Naive B cell (primary cell): ENCODE results near the gene STK32C. TPM values are rescaled to one million over a fixed set of nuclear protein-coding genes. Genes with fewer than 3 reads are reported as not detected.

Experiments
- ATAC-seq, 2 donors: fragments of 150-1000 bp; cut with Tn5 transposase; 2 replicates each; pipeline ENCODE4 v1.10.0; 2021; ENCODE audit warnings: low read depth in 2 of 2, mild to moderate bottlenecking in 2 of 2, moderate library complexity in 2 of 2
- DNase-seq: peaks from one replicate; pipeline ENCODE4 v3.0.0; 2022
- H3K27ac Mint-ChIP-seq, 6 donors: one replicate each; pipeline ENCODE4 v1.8.0; 2020 to 2022; ENCODE audit warnings: mild to moderate bottlenecking in 6 of 6, mixed read lengths in 6 of 6, moderate library complexity in 5 of 6, inconsistent platforms in 2 of 6
- H3K27me3 Mint-ChIP-seq, 3 donors: one replicate each; pipeline ENCODE4 v1.8.0; 2021 to 2022; ENCODE audit warnings: mixed read lengths in 3 of 3, mild to moderate bottlenecking in 1 of 3
- H3K36me3 Mint-ChIP-seq, 2 donors: one replicate each; pipeline ENCODE4 v1.8.0; 2020 to 2022; ENCODE audit warnings: mixed read lengths in 2 of 2, inconsistent platforms in 1 of 2, mild to moderate bottlenecking in 1 of 2
- H3K4me1 Mint-ChIP-seq, 3 donors: one replicate each; pipeline ENCODE4 v1.8.0; 2020 to 2022; ENCODE audit warnings: mixed read lengths in 3 of 3, inconsistent platforms in 1 of 3, mild to moderate bottlenecking in 1 of 3, moderate library complexity in 1 of 3
- H3K4me3 Mint-ChIP-seq, 8 donors: one replicate each; pipeline ENCODE4 v1.8.0; 2020 to 2022; ENCODE audit warnings: mild to moderate bottlenecking in 8 of 8, mixed read lengths in 8 of 8, moderate library complexity in 8 of 8, inconsistent platforms in 2 of 8
- H3K9me3 Mint-ChIP-seq, 7 donors: one replicate each; pipeline ENCODE4 v1.8.0; 2020 to 2022; ENCODE audit warnings: mixed read lengths in 7 of 7, mild to moderate bottlenecking in 5 of 7, inconsistent platforms in 2 of 7, moderate library complexity in 1 of 7
- polyA plus RNA-seq, 6 donors: library from polyadenylated mRNA; unstranded; fragments of 300-500 nt; fragmentation: Illumina TruSeq; gene quantifications; one replicate each; pipeline ENCODE4 v1.2.3, GENCODE V29; 2021; ENCODE audit warnings: low read depth in 6 of 6

STK32C gene
- polyA plus RNA-seq, 6 donors from 2014 or later = 5.7 to 9.5 (median 7.2) TPM

DNA sequence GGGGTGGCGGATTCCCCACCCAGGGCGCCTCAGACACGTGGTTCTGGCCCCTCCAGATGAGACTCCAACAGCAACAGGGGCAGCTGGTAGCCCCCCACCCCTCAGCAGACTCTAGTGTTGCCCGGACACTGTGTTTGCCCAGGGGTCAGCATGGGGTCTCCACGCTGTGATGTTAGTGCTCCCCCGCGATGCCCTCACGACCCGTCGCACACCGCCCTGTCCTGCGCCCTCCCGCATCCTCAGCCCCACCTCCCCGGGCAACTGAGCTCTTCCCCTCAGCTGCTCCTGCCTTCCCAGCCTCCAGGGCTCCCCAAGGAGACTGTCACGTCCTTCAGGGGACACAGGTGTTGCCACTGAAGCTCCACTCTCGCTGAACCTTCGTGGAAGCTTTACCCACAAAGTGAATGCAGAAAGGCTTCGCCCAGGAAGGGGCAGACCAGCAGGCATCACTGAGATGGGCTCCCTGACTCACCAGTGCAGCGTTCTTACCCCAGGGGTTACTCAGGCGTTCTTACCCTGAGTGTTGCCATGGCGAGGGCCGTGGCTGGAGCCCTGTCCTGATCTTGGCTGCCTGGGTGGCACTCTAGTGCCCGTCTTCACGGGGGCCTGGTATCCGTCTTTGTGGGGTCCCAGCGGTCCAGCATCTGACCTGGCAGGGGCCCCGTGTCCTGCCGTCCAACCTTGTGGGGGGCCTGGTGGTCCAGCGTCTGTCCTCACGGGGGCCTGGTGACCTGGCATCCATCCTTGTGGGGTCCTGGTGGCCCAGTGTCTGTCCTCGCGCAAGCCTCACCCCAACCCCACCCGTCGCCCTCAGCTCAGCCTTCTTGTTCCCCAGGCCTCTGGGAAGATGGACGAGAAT is 106.4 kb downstream of the STK32C start:
- Mint-ChIP-seq H3K4me3 (no peak overlapping the region), H3K4me1 (no peaks in the 10 kb centered on the region), H3K27ac (no peak overlapping the region), H3K27me3 (no peaks in the 10 kb centered on the region), H3K36me3 (no peaks in the 10 kb centered on the region), H3K9me3 (no peaks in the 10 kb centered on the region)
- DNase-seq = no peak
- no peak for ATAC-seq

DNA sequence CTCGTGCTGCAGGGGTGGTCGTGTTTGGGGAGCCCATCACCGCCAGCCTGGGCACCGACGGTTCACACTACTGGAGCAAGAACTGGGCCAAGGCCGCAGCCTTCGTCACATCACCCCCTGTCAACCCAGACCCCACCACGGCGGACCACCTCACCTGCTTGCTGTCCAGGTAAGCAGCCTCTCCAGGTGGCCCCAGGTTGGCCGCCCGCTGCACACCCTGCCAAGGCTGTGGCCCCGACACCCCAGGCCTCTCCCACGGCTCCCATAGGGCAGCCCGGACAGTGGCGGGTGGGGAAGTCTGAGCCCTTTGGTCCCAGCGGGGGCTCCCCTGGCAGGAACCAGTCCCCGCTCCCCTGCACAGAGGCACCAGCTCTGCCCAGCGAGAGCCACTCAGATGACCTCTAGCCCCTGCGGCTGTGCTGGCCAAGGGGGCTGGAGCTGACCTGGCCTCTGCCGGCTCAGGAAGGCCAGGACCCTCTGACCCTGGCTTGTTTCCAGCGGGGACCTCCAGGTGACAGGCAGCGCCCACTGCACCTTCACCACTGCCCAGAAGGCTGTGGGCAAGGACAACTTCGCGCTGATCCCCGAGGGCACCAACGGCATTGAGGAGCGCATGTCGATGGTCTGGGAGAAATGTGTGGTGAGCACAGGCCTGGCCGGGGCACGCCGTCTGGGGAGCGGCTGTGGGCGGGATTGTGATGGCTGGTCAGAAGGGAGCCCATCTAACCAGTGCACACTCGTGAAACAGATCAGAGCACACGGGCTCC is 107.2 kb downstream of the STK32C start:
- no peaks in the 10 kb centered on the region for H3K36me3 Mint-ChIP-seq

DNA sequence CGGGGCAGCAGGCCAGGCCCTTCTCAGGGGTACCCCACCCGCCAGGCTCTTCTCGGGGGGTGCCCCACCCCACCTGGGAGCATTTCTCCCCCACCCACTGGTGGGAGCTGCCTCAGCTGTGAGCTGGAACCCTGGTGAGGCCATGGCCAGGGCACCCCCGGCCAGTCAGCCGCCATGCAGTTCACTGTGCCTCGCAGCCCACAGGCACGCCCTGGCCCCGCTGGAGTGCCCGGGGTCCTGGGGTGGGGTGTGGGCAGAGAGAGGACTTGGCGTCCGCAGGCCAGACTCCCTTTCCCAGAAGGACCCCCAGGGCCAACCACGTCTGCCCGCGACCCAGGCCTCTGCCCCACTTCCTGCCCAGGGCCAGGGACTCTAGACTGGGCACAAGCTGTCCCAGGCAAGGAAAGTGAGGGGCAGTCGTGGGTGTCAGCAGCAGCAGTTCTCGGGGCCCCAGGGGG is 107.9 kb downstream of the STK32C start:
- H3K27me3 Mint-ChIP-seq = peaks cover 0 to under 1% (median 0%) of the 10 kb centered on the region in 3 donors
- H3K36me3 Mint-ChIP-seq = no peaks in the 10 kb centered on the region
- DNase-seq (no peak), ATAC-seq (no peak)
- H3K9me3 Mint-ChIP-seq = no peaks in the 10 kb centered on the region
- no peak overlapping the region for H3K4me3 Mint-ChIP-seq
- no peaks in the 10 kb centered on the region for H3K4me1 Mint-ChIP-seq
- H3K27ac Mint-ChIP-seq = no peak overlapping the region

More for the DNA sequence above, 107.2 kb downstream of the STK32C start:
- Mint-ChIP-seq H3K4me3 (no peak overlapping the region), H3K9me3 (no peaks in the 10 kb centered on the region), H3K27ac (no peak overlapping the region), H3K27me3 (no peaks in the 10 kb centered on the region), H3K4me1 (no peaks in the 10 kb centered on the region)
- no peak for DNase-seq
- ATAC-seq = no peak

DNA sequence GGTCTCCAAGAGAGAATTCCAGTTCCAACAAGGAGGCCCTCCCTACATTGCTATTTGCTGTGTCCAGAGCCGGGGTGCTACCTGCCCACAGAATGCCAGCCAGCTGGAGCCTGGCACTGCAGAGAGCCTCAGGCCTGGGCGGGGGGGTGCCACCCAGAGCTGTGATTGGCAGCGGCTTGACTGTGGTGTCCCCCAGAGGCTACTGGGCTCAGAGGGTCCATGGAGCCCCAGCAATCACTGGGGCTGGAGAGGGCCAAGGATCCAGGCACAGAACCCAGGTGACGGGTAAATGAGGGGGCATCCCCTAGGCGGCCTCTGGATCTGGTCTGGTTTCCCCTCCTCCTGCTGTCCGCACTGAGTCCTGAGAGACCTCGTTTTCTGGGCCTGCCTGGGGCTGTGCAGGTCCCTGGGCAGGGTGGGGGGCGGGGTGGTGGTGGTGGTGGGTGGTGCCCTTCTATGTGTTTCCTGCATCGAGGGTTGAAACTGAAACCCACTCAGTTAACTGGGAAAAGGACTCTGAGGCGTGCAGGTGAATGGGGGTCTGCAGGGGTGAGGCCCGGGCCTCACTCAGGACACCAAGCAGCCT is 108.4 kb downstream of the STK32C start:
- DNase-seq (no peak), ATAC-seq (no peak)
- H3K4me3 Mint-ChIP-seq = no peak overlapping the region
- no peaks in the 10 kb centered on the region for H3K36me3 Mint-ChIP-seq
- no peak overlapping the region for H3K27ac Mint-ChIP-seq
- peaks cover 0 to 5% (median 0%) of the 10 kb centered on the region in 3 donors for H3K27me3 Mint-ChIP-seq
- no peaks in the 10 kb centered on the region for H3K9me3 Mint-ChIP-seq
- H3K4me1 Mint-ChIP-seq = no peaks in the 10 kb centered on the region

DNA sequence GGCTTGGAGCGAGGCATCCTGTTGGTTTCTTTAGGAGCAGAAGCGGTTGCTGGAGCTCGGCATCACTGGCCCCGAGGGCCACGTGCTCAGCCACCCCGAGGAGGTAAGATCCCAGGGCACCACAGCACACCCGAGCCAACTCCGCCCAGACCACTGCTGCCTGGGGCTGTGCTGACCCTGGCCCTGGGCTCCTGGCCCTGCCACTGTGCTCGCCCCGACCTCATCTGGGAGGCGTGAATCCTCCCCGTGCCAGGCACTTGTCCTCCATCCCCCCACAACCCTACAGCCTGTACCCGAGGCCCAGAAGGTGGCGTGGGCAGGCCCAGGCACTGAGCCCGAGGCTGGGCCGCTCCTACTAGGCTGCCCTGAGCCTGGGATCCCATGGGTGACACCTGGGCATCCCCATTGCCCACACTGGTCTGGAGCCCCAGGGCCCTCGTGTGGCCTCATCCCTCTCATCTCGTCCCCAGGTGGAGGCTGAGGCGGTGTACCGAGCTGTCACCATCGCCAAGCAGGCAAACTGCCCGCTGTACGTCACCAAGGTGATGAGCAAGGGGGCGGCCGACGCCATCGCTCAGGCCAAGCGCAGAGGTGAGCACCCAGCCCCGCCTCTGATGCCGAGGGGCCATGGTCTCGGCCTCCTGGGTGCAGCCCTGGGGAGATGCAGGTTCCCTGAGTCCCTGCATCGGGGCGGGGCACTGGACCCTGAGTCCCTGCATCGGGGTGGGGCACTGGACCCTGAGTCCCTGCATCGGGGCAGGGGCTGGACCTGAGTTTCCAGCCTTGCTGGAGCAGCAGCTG is 109.2 kb downstream of the STK32C start:
- DNase-seq = no peak
- peaks cover 0 to 5% (median 0%) of the 10 kb centered on the region in 3 donors for H3K27me3 Mint-ChIP-seq

DNA sequence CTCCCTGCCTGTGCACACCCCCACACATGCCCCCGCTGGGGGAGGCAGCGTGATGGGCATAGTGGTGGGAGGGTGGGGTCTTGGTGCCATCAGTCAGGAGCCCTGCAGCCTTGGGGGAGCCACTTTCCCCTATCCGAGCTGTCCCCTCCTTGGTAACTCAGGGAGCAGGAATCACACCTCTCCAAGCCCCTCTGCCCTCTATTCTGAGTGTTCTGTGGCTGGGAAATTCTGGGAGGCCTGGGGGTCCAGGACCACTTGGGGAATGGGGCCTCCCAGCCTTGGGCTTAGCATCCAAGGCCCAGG is 109.7 kb downstream of the STK32C start:
- Mint-ChIP-seq H3K4me3 (no peak overlapping the region), H3K27ac (no peak overlapping the region), H3K27me3 (peaks cover 0 to 7% (median under 1%) of the 10 kb centered on the region in 3 donors), H3K36me3 (no peaks in the 10 kb centered on the region), H3K4me1 (no peaks in the 10 kb centered on the region), H3K9me3 (no peaks in the 10 kb centered on the region)
- DNase-seq (no peak), ATAC-seq (no peak)

More for the DNA sequence above, 109.2 kb downstream of the STK32C start:
- ATAC-seq = no peak
- H3K36me3 Mint-ChIP-seq = no peaks in the 10 kb centered on the region
- H3K9me3 Mint-ChIP-seq = no peaks in the 10 kb centered on the region
- H3K4me1 Mint-ChIP-seq = no peaks in the 10 kb centered on the region
- no peak overlapping the region for H3K27ac Mint-ChIP-seq
- H3K4me3 Mint-ChIP-seq = no peak overlapping the region

DNA sequence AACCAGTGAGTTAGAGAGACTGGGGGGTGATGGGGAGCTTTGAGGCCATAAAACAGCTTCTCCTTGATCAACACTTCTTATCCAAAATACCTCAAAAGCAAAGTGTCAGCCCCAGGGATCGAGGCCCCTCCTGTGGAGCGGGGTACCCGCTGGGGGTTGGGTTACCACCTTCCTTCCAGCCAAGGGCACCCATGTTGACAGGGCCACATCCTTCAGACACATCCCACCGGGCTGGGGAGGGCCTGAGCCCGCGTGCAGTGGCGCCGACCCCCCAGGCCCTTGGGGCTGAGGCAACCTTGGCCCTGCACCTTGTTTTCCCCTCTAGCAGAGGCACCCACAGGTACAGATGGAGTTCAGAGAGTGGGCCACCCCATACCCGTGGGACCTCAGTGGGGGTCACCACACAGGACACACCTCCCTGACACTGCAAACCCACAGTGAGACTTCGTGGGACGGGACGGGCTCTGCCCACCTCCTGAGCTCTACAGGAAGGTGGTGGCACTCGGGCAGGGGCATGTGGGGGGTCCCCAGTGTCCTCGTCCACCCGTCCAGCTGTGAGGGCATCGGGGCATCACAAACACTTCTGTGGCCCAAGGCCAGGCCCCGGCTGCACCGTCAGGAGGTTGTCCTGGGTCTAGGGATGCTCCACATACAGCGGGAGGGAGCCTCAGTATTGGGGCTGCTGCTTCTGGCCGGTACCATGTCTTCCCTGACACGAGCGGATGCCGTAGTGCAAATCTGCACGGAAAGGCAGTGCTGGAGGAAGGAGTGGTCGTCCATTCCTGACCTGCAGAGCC is 110.3 kb downstream of the STK32C start:
- H3K9me3 Mint-ChIP-seq = no peaks in the 10 kb centered on the region
- H3K27ac Mint-ChIP-seq = no peak overlapping the region
- H3K4me3 Mint-ChIP-seq = no peak overlapping the region
- H3K4me1 Mint-ChIP-seq = no peaks in the 10 kb centered on the region
- ATAC-seq (no peak), DNase-seq (no peak)
- H3K36me3 Mint-ChIP-seq = no peaks in the 10 kb centered on the region
- peaks cover 0 to 13% (median 3%) of the 10 kb centered on the region in 3 donors for H3K27me3 Mint-ChIP-seq

DNA sequence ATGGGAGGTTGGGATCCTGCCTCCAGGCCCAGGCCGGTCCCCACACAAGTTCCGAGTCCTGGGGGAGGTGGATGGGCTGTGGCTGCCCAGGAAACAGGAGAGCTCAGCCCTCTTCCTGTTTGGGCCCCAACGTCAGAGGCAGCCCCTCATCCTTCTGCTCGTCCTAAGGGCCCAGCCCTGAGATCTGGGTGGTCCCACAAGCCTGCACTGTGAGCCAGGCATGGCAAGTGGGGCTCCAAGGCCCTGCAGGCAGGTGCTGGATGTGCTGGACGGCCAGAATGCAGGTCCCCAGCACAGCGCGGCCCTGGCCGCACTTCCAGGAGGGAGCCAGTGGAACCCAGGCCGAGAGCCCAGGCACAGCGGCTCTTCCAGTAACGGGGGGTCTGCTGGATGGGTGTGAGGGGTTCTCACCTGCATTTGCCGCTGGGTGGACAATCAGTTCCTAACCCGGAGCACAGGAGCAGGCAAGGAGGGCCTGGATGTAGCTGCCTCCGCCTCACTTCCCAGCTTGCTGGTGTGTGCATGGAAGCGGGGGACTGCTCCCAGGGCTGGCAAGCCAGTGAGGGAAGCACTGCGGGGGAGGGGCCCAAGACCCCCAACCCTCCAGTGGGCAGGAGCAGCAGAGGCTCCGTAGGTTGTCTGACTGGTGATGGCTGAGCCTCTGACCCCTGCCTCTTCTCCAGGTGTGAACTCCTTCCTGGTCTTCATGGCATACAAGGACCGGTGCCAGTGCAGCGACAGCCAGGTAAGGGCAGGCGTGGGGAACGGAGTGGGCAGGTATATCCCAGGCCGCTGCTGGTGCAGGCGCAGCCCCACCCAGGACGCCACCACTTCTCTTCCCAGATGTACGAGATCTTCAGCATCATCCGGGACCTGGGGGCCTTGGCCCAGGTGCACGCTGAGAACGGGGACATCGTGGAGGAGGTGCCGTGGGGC is 111.3 kb downstream of the STK32C start:
- Mint-ChIP-seq H3K27me3 (peaks cover 0 to 13% (median 3%) of the 10 kb centered on the region in 3 donors), H3K4me1 (no peaks in the 10 kb centered on the region), H3K27ac (no peak overlapping the region), H3K4me3 (no peak overlapping the region), H3K9me3 (no peaks in the 10 kb centered on the region), H3K36me3 (no peaks in the 10 kb centered on the region)
- ATAC-seq (no peak), DNase-seq (no peak)

DNA sequence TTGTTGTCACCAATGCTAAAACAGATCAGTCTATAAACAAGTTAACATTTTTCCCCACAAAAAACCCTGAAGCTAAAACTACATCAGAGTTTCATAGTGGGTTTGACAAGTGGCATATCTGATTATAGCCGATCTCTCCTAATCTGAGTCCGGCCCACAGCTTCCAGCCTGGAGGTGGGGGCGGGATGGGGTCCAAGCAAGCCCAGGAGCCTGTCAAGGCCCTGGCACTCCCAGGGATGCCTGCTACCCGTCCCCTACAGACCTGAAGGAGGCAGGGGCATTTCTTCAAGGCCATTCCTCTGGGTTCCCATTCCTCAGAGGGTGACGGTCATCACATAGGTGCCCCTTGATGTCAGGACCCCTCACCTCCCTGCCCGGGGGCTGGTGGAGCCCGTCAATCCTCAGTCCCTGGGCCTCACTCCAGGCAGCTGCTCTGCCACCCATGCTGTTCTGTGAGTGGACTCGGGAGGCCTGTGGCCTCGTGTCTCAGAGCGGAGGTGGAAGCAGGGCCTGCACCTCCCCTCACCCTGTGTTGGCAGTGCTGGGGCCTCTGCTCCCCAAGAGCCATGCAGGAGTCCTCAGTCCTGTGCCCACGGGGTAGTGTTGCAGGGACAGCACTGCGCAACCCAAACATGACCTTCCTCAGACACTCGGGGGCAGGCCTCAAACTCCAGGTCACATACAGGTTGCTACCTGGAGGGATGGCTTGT is 112.2 kb downstream of the STK32C start:
- peaks cover 0 to 3% (median 0%) of the 10 kb centered on the region in 7 donors for H3K9me3 Mint-ChIP-seq
- no peak overlapping the region for H3K27ac Mint-ChIP-seq
- peaks cover 0 to 13% (median 3%) of the 10 kb centered on the region in 3 donors for H3K27me3 Mint-ChIP-seq
- DNase-seq (no peak), ATAC-seq (no peak)
- no peaks in the 10 kb centered on the region for H3K4me1 Mint-ChIP-seq
- H3K4me3 Mint-ChIP-seq = no peak overlapping the region
- H3K36me3 Mint-ChIP-seq = no peaks in the 10 kb centered on the region

DNA sequence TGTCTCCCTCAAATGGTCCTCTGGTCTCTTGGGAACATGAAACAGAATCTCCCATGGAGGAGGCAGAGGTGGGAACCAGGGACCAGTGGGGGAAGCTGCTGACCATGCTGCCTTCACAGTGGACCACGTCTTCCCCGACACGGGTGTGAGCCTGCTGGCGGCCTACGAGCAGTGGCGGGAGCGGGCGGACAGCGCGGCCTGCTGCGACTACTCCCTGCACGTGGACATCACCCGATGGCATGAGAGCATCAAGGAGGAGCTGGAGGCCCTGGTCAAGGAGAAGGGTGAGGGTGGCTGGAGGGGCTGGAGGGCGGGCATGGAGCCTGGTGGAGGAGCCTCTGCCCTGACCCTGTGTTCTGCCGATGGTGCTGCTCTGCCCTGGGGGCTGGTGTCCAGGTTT is 113.0 kb downstream of the STK32C start:
- DNase-seq (no peak), ATAC-seq (no peak)
- H3K27ac Mint-ChIP-seq = no peak overlapping the region
- peaks cover 0 to 4% (median 0%) of the 10 kb centered on the region in 7 donors for H3K9me3 Mint-ChIP-seq
- peaks cover 3 to 21% (median 6%) of the 10 kb centered on the region in 3 donors for H3K27me3 Mint-ChIP-seq
- H3K4me1 Mint-ChIP-seq = no peaks in the 10 kb centered on the region
- H3K36me3 Mint-ChIP-seq = peaks cover 0 to 2% of the 10 kb centered on the region in 2 donors
- H3K4me3 Mint-ChIP-seq = no peak overlapping the region

DNA sequence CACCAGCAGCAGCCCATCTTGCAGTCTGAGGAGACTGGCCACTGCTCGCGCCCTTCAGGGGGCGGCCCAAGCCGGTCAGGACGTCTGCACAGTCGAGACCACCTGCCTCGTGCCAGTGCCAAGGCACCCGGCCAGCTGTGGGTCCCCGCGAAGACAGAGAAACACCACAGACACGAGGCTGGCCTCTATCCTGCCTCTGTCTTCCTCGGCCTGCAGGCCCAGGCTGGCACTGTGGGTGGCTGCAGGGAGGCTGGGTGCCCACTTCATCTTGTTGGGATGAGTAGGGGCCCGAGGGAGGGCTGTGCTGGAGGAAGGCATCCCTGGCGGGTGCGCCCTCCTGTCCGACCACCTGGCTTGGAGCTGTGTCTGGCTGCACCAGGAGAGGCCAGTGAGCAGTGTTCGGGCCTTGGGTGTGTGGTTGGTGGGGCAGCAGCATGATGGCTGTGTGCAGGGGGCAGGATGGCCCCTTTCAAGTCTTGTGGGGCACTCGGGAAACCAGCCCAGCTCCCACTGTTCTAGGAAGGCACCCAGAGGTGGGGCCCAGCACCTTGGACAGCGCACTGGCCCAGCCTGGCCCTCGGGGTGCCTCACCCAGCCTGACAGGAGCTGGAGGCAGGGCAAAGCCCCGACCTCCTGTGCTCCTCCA is 113.7 kb downstream of the STK32C start:
- DNase-seq (no peak), ATAC-seq (no peak)
- H3K27me3 Mint-ChIP-seq = peaks cover 10 to 28% (median 13%) of the 10 kb centered on the region in 3 donors
- no peak overlapping the region for H3K27ac Mint-ChIP-seq
- no peak overlapping the region for H3K4me3 Mint-ChIP-seq
- peaks cover 0 to 8% of the 10 kb centered on the region in 2 donors for H3K36me3 Mint-ChIP-seq
- peaks cover 0 to 4% (median 0%) of the 10 kb centered on the region in 7 donors for H3K9me3 Mint-ChIP-seq
- H3K4me1 Mint-ChIP-seq = no peaks in the 10 kb centered on the region
